Body of pancreas (tissue), 4 donors: ENCODE data around the gene NUDT11. TPM values are rescaled to one million over a fixed set of nuclear protein-coding genes. Genes with fewer than 3 reads are reported as not detected.
A peak's percentile ranks its signal among the peaks of the same experiment; 100 is the strongest.

ENCODE experiments used
- ATAC-seq: fragments of 150-250 bp; one replicate; pipeline ENCODE4 v1.9.1; 2016
- DNase-seq, 4 donors: peaks; one replicate each; pipeline ENCODE4 v3.0.0-alpha.2; 2019
- H3K27ac ChIP-seq, 4 donors: fragments of 200-600 bp; sonication (generic); 1 replicate in 3 of 4; 2 replicates in 1 of 4; pipeline versions ENCODE4 v1.5.1 to v1.6.1; 2016 to 2019; ENCODE audit warnings: mild to moderate bottlenecking in 1 of 4, mixed read lengths in 1 of 4, moderate library complexity in 1 of 4
- H3K27me3 ChIP-seq, 2 donors: fragments of 200-600 bp; sonication (generic); one replicate each; pipeline ENCODE4 v1.6.0; 2016; ENCODE audit warnings: mild to moderate bottlenecking in 1 of 2
- H3K36me3 ChIP-seq, 2 donors: fragments of 200-600 bp; sonication (generic); replicated peaks in 1 of 2; 2 replicates each; pipeline ENCODE4 v1.5.1; 2016; ENCODE audit warnings: low read depth in 2 of 2; ENCODE audit not compliant: insufficient read depth in 1 of 2
- H3K4me1 ChIP-seq: fragments of 200-600 bp; sonication (generic); one replicate; pipeline ENCODE4 v1.6.0; 2016
- H3K4me3 ChIP-seq, 2 donors: fragments of 200-600 bp; sonication (generic); 1 replicate in 1 of 2; 2 replicates in 1 of 2; pipeline ENCODE4 v1.5.1; 2016 to 2019
- H3K9me3 ChIP-seq, 3 donors: fragments of 200-600 bp; sonication (generic); 1 replicate in 2 of 3; 2 replicates in 1 of 3; pipeline ENCODE4 v1.5.1; 2016
- CTCF ChIP-seq, 7 experiments: fragments of 450-650 bp in 4 of 7; fragments of 200-600 bp in 3 of 7; sonication (generic) in 3 of 7; IDR thresholded peaks; one replicate each; pipeline ENCODE4 v1.5.1; 2016 to 2019; ENCODE audit warnings: antibody characterized with exemption in 7 of 7
- POLR2A ChIP-seq, 3 donors: fragments of 450-650 bp; IDR thresholded peaks; one replicate each; pipeline ENCODE4 v1.6.1; 2016; ENCODE audit warnings: antibody characterized with exemption in 3 of 3, mild to moderate bottlenecking in 2 of 3
- WGBS, 2 donors: methylation state at CpG; one replicate each; pipeline ENCODE4 v1.1.5; 2017; 5-methylcytosine and 5-hydroxymethylcytosine counted together
- intact Hi-C: fragments of 100-400 bp; cut with DNase I; formaldehyde crosslinking; loops from one replicate; pipeline ENCODE4 v1.15.1; 2023
- total RNA-seq, 2 donors: library from RNA; depleted of rRNA; stranded (reverse); fragments of >200 nt; gene quantifications; one replicate each; pipeline ENCODE4 v1.1.0, GENCODE V29; 2016

The NUDT11 gene
- total RNA-seq, 2 donors from 2014 or later: 2.0 to 2.1 TPM

DNA sequence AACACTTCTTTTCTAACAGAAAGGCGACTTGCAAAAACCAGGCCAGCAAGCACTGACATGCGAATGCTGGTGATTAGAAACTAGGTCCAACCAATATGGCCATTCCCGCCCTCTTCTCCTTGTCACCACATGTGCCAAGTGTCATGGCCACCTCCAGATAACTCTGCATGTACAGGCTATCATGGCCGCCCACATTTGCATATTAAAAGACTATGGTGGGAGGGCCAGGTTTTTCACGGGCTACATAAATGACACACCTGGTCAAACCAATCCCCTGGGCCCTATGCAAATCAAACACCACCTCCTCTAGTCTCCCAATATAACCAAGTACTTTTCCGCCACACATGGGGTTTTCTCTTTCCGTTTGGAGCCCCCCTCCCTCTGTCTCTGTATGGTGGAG, 40.1 kb downstream of the NUDT11 start:
- no peak overlapping the region for H3K4me3 ChIP-seq
- peak in 1 of 3 donors; percentile 9 for TF ChIP-seq POLR2A (IDR thresholded peaks at IDR 0.05)
- no peak for TF ChIP-seq CTCF (IDR thresholded peaks at IDR 0.05)
- no peaks in the 10 kb centered on the region for H3K9me3 ChIP-seq
- DNase-seq: peak; percentile 45 to 74 (median 60)
- H3K27me3 ChIP-seq: no peaks in the 10 kb centered on the region
- peak; percentile 80 for ATAC-seq
- intact Hi-C loops: no loop called here
- H3K4me1 ChIP-seq: no peaks in the 10 kb centered on the region
- H3K36me3 ChIP-seq: no peaks in the 10 kb centered on the region
- peak overlapping the region in 2 of 4 donors; percentile 13 to 45 for H3K27ac ChIP-seq
- WGBS, 2 donors: 54 to 70% methylated on average over 6 to 7 of the region's 7 CpGs

GRCh38 chrX:51440365-51440764, 56.0 kb downstream of the NUDT11 start:
- DNase-seq (no peak), ATAC-seq (no peak)
- H3K27ac ChIP-seq: no peak overlapping the region
- no peaks in the 10 kb centered on the region for H3K4me1 ChIP-seq
- no peak overlapping the region for H3K4me3 ChIP-seq
- H3K27me3 ChIP-seq: no peaks in the 10 kb centered on the region
- WGBS, 2 donors: no CpG with 5 or more reads among the region's 1 CpG
- TF ChIP-seq CTCF (IDR thresholded peaks at IDR 0.05) (no peak), POLR2A (IDR thresholded peaks at IDR 0.05) (no peak)
- intact Hi-C loops: no loop called here
- H3K9me3 ChIP-seq: no peaks in the 10 kb centered on the region
- H3K36me3 ChIP-seq: no peaks in the 10 kb centered on the region

Other genes starting within 250 kb of the NUDT11 start
- gene NUDT10, start 163.8 kb downstream of the NUDT11 start, total RNA-seq: 1 to 10 TPM in 1 of 2 donors, not detected in 1; 1.0 TPM
- not detected for gene CENPVL3, start 122.3 kb upstream of the NUDT11 start, total RNA-seq
- gene CENPVL2, start 186.2 kb upstream of the NUDT11 start, total RNA-seq: not detected
- not detected for gene CENPVL1, start 213.9 kb upstream of the NUDT11 start, total RNA-seq
- 1 to 10 TPM in 1 of 2 donors, under 1 TPM in 1; 0.66 to 3.1 TPM for gene GSPT2, start 246.8 kb upstream of the NUDT11 start, total RNA-seq